GM19035 (cell line): Measurements from ENCODE around the gene APPBP2.
"Not testable (repeated sequence)": the region's sequence is repeated elsewhere in the genome, so short reads cannot be mapped to it uniquely, and the experiment has no call there.

ENCODE experiments used
- ATAC-seq: cut with Tn5 transposase; IDR thresholded peaks from one replicate; pipeline ENCODE4 v1.9.1; 2021; ENCODE audit not compliant: unreplicated experiment

Gene APPBP2

GRCh38 chr17:60501589-60501988 is 24.5 kb downstream of the APPBP2 start:
- no peak for ATAC-seq

- no peak for ATAC-seq
Measured at GRCh38 chr17:60496041-60496440, 30.0 kb downstream of the APPBP2 start.

- ATAC-seq: no peak
Measured at GRCh38 chr17:60495260-60495659, 30.8 kb downstream of the APPBP2 start.

GRCh38 chr17:60493847-60494321 is 32.2 kb downstream of the APPBP2 start:
- no peak for ATAC-seq

GRCh38 chr17:60491771-60492170 is 34.3 kb downstream of the APPBP2 start:
- ATAC-seq: no peak

GRCh38 chr17:60490594-60490993 is 35.4 kb downstream of the APPBP2 start:
- ATAC-seq: not testable (repeated sequence)

- no peak for ATAC-seq
Measured at GRCh38 chr17:60481604-60482003, 44.4 kb downstream of the APPBP2 start.

GRCh38 chr17:60473788-60474187 is 52.3 kb downstream of the APPBP2 start:
- no peak for ATAC-seq

GRCh38 chr17:60472449-60472848 is 53.6 kb downstream of the APPBP2 start:
- ATAC-seq: no peak

GRCh38 chr17:60471451-60471850 is 54.6 kb downstream of the APPBP2 start:
- no peak for ATAC-seq

- no peak for ATAC-seq
Measured at GRCh38 chr17:60468371-60468770, 57.7 kb downstream of the APPBP2 start.

GRCh38 chr17:60464343-60464742 is 61.7 kb downstream of the APPBP2 start:
- no peak for ATAC-seq

GRCh38 chr17:60463157-60463835 is 62.7 kb downstream of the APPBP2 start:
- no peak for ATAC-seq

- no peak for ATAC-seq
Measured at GRCh38 chr17:60461584-60461983, 64.5 kb downstream of the APPBP2 start.

GRCh38 chr17:60457148-60457547 is 68.9 kb downstream of the APPBP2 start:
- ATAC-seq: no peak

- no peak for ATAC-seq
Measured at GRCh38 chr17:60455378-60455777, 70.7 kb downstream of the APPBP2 start.

- ATAC-seq: no peak
Measured at GRCh38 chr17:60451965-60452364, 74.1 kb downstream of the APPBP2 start.

- ATAC-seq: no peak
Measured at GRCh38 chr17:60451071-60451470, 75.0 kb downstream of the APPBP2 start.

- no peak for ATAC-seq
Measured at GRCh38 chr17:60447375-60447774, 78.7 kb downstream of the APPBP2 start.

- no peak for ATAC-seq
Measured at GRCh38 chr17:60445144-60445543, 80.9 kb downstream of the APPBP2 start.

GRCh38 chr17:60443713-60444112 is 82.3 kb downstream of the APPBP2 start:
- ATAC-seq: no peak

GRCh38 chr17:60442271-60443173 is 83.5 kb downstream of the APPBP2 start:
- no peak for ATAC-seq
